HepG2 (cell line): ENCODE results near the gene EEPD1. TPM values are rescaled to one million over a fixed set of nuclear protein-coding genes. Genes with fewer than 3 reads are reported as not detected.

Experiments
- AHR ChIP-seq: IDR thresholded peaks from 2 replicates; pipeline ENCODE4 v1.6.1; 2018; ENCODE audit warnings: missing genetic modification reagents, missing compliant biosample characterization
- ATF3 ChIP-seq: sonication (generic); formaldehyde crosslinking; IDR thresholded peaks from 2 replicates; pipeline ENCODE4 v1.4.0; 2020; ENCODE audit warnings: missing genetic modification reagents
- BCLAF1 ChIP-seq: fragments of 450-650 bp; IDR thresholded peaks from 2 replicates; pipeline ENCODE4 v1.6.1; 2017; ENCODE audit warnings: mild to moderate bottlenecking
- CBX5 ChIP-seq: sonication (generic); formaldehyde crosslinking; IDR thresholded peaks from 2 replicates; pipeline ENCODE4 v1.4.0; 2020; ENCODE audit warnings: missing genetic modification reagents, borderline replicate concordance
- DMAP1 ChIP-seq: IDR thresholded peaks from 2 replicates; pipeline ENCODE4 v1.6.1; 2016
- EP300 ChIP-seq, 3 experiments: sonication (generic) in 1 of 3; formaldehyde crosslinking in 1 of 3; IDR thresholded peaks; 2 replicates each; pipeline versions ENCODE4 v1.5.1 to v1.6.1; 2011 to 2020; ENCODE audit warnings: low read depth in 2 of 3, low read length in 2 of 3, borderline replicate concordance in 1 of 3, improper control_type of control experiment in 1 of 3, mild to moderate bottlenecking in 1 of 3, missing genetic modification reagents in 1 of 3, moderate library complexity in 1 of 3
- ETV5 ChIP-seq: IDR thresholded peaks from 2 replicates; pipeline ENCODE4 v1.6.1; 2018; ENCODE audit warnings: missing biosample characterization, missing genetic modification reagents, inconsistent platforms, borderline replicate concordance
- FOXA1 ChIP-seq, 2 experiments: fragments of 450-650 bp in 1 of 2; sonication (generic) in 1 of 2; formaldehyde crosslinking in 1 of 2; IDR thresholded peaks; 2 replicates each; pipeline versions ENCODE4 v1.4.0 to v1.6.1; 2016 to 2020; ENCODE audit warnings: missing genetic modification reagents in 1 of 2
- FOXA3 ChIP-seq: IDR thresholded peaks from 2 replicates; pipeline ENCODE4 v1.6.1; 2016; ENCODE audit warnings: missing genetic modification reagents, missing compliant biosample characterization
- HNRNPL ChIP-seq: fragments of 200-400 bp; formaldehyde crosslinking; IDR thresholded peaks from 2 replicates; pipeline ENCODE4 v1.6.1; 2017; ENCODE audit warnings: mild to moderate bottlenecking, low read depth, low read length
- HNRNPLL ChIP-seq: fragments of 200-400 bp; formaldehyde crosslinking; IDR thresholded peaks from 2 replicates; pipeline ENCODE4 v1.6.1; 2017; ENCODE audit warnings: mild to moderate bottlenecking, low read depth, low read length; ENCODE audit not compliant: poor library complexity, severe bottlenecking
- JUND ChIP-seq: sonication (generic); formaldehyde crosslinking; IDR thresholded peaks from 2 replicates; pipeline ENCODE4 v1.8.0; 2022; ENCODE audit warnings: mild to moderate bottlenecking, missing genetic modification reagents
- KDM2A ChIP-seq: sonication (generic); formaldehyde crosslinking; IDR thresholded peaks from 2 replicates; pipeline ENCODE4 v1.4.0; 2020; ENCODE audit warnings: low read depth, missing genetic modification reagents, borderline replicate concordance
- LCORL ChIP-seq, 2 experiments: fragments of 450-650 bp in 1 of 2; sonication (generic) in 1 of 2; formaldehyde crosslinking in 1 of 2; IDR thresholded peaks; 2 replicates each; pipeline versions ENCODE4 v1.5.0 to v1.6.1; 2017 to 2020; ENCODE audit warnings: antibody characterized with exemption in 1 of 2, missing genetic modification reagents in 1 of 2
- MED1 ChIP-seq: sonication (generic); formaldehyde crosslinking; IDR thresholded peaks from 2 replicates; pipeline ENCODE4 v1.4.0; 2020; ENCODE audit warnings: missing genetic modification reagents
- RARA ChIP-seq: IDR thresholded peaks from 2 replicates; pipeline ENCODE4 v1.6.1; 2016; ENCODE audit warnings: missing genetic modification reagents, missing compliant biosample characterization
- RBFOX2 ChIP-seq: fragments of 200-400 bp; formaldehyde crosslinking; IDR thresholded peaks from 2 replicates; pipeline ENCODE4 v1.6.1; 2017; ENCODE audit warnings: low read depth, mild to moderate bottlenecking, low read length
- RXRB ChIP-seq: IDR thresholded peaks from 2 replicates; pipeline ENCODE4 v1.6.1; 2016; ENCODE audit warnings: borderline replicate concordance, missing genetic modification reagents, missing compliant biosample characterization
- SALL1 ChIP-seq: sonication (generic); formaldehyde crosslinking; IDR thresholded peaks from 2 replicates; pipeline ENCODE4 v1.8.0; 2022; ENCODE audit warnings: mild to moderate bottlenecking, missing genetic modification reagents
- SOX5 ChIP-seq: IDR thresholded peaks from 2 replicates; pipeline ENCODE4 v1.6.1; 2016; ENCODE audit warnings: borderline replicate concordance
- STAG1 ChIP-seq: sonication (generic); formaldehyde crosslinking; IDR thresholded peaks from 2 replicates; pipeline ENCODE4 v1.4.0; 2020; ENCODE audit warnings: missing genetic modification reagents
- ZBTB7A ChIP-seq: sonication (generic); formaldehyde crosslinking; IDR thresholded peaks from 2 replicates; pipeline ENCODE4 v1.8.0; 2022; ENCODE audit warnings: mild to moderate bottlenecking, missing genetic modification reagents
- ZFP36 ChIP-seq: fragments of 150-350 bp; IDR thresholded peaks from 2 replicates; pipeline ENCODE4 v1.6.1; 2018; ENCODE audit warnings: borderline replicate concordance, low read length, low read depth; ENCODE audit not compliant: partially characterized antibody
- ZFP82 ChIP-seq: sonication (generic); formaldehyde crosslinking; IDR thresholded peaks from 2 replicates; pipeline ENCODE4 v1.5.1; 2020; ENCODE audit warnings: mild to moderate bottlenecking, missing genetic modification reagents, borderline replicate concordance
- ZNF263 ChIP-seq: sonication (generic); formaldehyde crosslinking; IDR thresholded peaks from 2 replicates; pipeline ENCODE4 v1.4.0; 2020; ENCODE audit warnings: missing genetic modification reagents
- ZNF615 ChIP-seq: sonication (generic); formaldehyde crosslinking; IDR thresholded peaks from 2 replicates; pipeline ENCODE4 v1.5.0; 2020; ENCODE audit warnings: mild to moderate bottlenecking, missing genetic modification reagents, borderline replicate concordance
- ZNF773 ChIP-seq: sonication (generic); formaldehyde crosslinking; IDR thresholded peaks from 2 replicates; pipeline ENCODE4 v1.4.0; 2020; ENCODE audit warnings: missing genetic modification reagents, borderline replicate concordance
- polyA plus RNA-seq, 8 experiments: library from polyadenylated mRNA; depleted of rRNA in 3 of 8; stranded (reverse) in 7 of 8; unstranded in 1 of 8; fragments of >200 nt; fragmentation: Illumina TruSeq in 4 of 8; extraction: Trizol in 4 of 8; gene quantifications; 2 replicates each; pipeline versions ENCODE4 v1.2.1 to v1.2.3, GENCODE V29; 2011 to 2016; ENCODE audit warnings: low read depth in 4 of 8, missing spikeins in 1 of 8, mixed read lengths in 1 of 8; ENCODE audit not compliant: insufficient read depth in 1 of 8
- total RNA-seq, 5 experiments: library from RNA; depleted of rRNA; stranded (reverse); fragments of >200 nt; fragmentation: Illumina TruSeq; extraction: Trizol; gene quantifications; 2 replicates each; pipeline ENCODE4 v1.2.3, GENCODE V29; 2016; ENCODE audit warnings: low read depth in 1 of 5

EEPD1 gene
- total and polyA plus RNA-seq, 2 of the 13 experiments (the other 11 are each of a cell fraction or from before 2014, with no cell fraction given), result 10.1 to 16.4 TPM

- TF ChIP-seq ZBTB7A (CRISPR knock-in tag) (peak; percentile 73; the same call in 1 of the 2 replicates), ZFP82 (CRISPR knock-in tag) (no peak), ZNF615 (CRISPR knock-in tag) (no peak), CBX5 (CRISPR knock-in tag) (no peak), RBFOX2 (no peak), ZNF263 (CRISPR knock-in tag) (peak; percentile 47; the same call in 1 of the 2 replicates), EP300 (IDR thresholded peaks at IDR 0.05; ENCODE audit: low read depth in 2 of 2, low read length in 2 of 2) (0 out of 4 replicates have a peak, but pooled peaks of 1 of the 2 experiments have one; percentile 38), EP300 (CRISPR knock-in tag; IDR thresholded peaks at IDR 0.05; ENCODE audit: borderline replicate concordance) (no peak), RXRB (CRISPR knock-in tag) (peak; percentile 35; the same call in 1 of the 2 replicates), ZFP36 (peak; percentile 67), ZNF773 (CRISPR knock-in tag) (no peak), HNRNPL (no peak), HNRNPLL (no peak), SOX5 (CRISPR knock-in tag) (peak; percentile 25; the same call in 1 of the 2 replicates), STAG1 (CRISPR knock-in tag) (no peak), LCORL (IDR thresholded peaks at IDR 0.05) (no peak), LCORL (CRISPR knock-in tag; IDR thresholded peaks at IDR 0.05) (peak; percentile 78; the same call in 1 of the 2 replicates), KDM2A (CRISPR knock-in tag) (no peak), FOXA1 (IDR thresholded peaks at IDR 0.05) (no peak), FOXA1 (CRISPR knock-in tag; IDR thresholded peaks at IDR 0.05) (peak; percentile 46; the same call in 1 of the 2 replicates), AHR (CRISPR knock-in tag) (no peak), BCLAF1 (no peak), DMAP1 (CRISPR knock-in tag) (0 out of 2 replicates have a peak, but pooled peaks have one; percentile 9), RARA (CRISPR knock-in tag) (0 out of 2 replicates have a peak, but pooled peaks have one; percentile 49), ETV5 (CRISPR knock-in tag) (peak; percentile 78; the same call in 1 of the 2 replicates), SALL1 (CRISPR knock-in tag) (peak; percentile 61; the same call in 1 of the 2 replicates), FOXA3 (CRISPR knock-in tag) (peak; percentile 63), MED1 (peak; percentile 23; the same call in 1 of the 2 replicates), JUND (peak; percentile 74; the same call in 1 of the 2 replicates), ATF3 (peak; percentile 57; the same call in 1 of the 2 replicates)
These were observed 36.5 kb upstream of the EEPD1 start (continued) for GRCh38 chr7:36116347-36117202.
